Measurements from ENCODE around the gene PTPN23. TPM values are rescaled to one million over a fixed set of nuclear protein-coding genes. Genes with fewer than 3 reads are reported as not detected.

PTPN23 gene
- total and polyA plus RNA-seq, 2 experiments from 2014 or later, result 14.3 to 48.8 TPM

GRCh38 chr3:47405820-47406761 is 25.3 kb downstream of the PTPN23 start:
- H3K4me1 ChIP-seq (ENCODE audit: insufficient read depth), result no peaks in the 10 kb centered on the region
- H3F3A ChIP-seq (replicated peaks; ENCODE audit: low read depth), result peaks cover 5% of the 10 kb centered on the region; the same call in 1 of the 2 replicates
- DNase-seq (ENCODE audit: low spot score) (no peak), ATAC-seq (no peak)
- Mint-ChIP-seq H3K9me3 (no peaks in the 10 kb centered on the region), H3K27ac (no peak overlapping the region), H3K27me3 (ENCODE audit: insufficient read depth, low read depth, poor library complexity) (peaks cover 14% of the 10 kb centered on the region), H3K4me3 (no peak overlapping the region), H3K4me1 (no peaks in the 10 kb centered on the region), H3K36me3 (ENCODE audit: low read depth) (peaks cover 19% of the 10 kb centered on the region)
- H3K27ac ChIP-seq (ENCODE audit: low read depth), result no peak overlapping the region
- peaks cover 9% of the 10 kb centered on the region; the same call in 1 of the 2 replicates for H3K79me2 ChIP-seq (replicated peaks; ENCODE audit: insufficient read depth)
- no peak overlapping the region for H3K4me3 ChIP-seq
- H3K9me2 ChIP-seq (ENCODE audit: insufficient read depth), result no peaks in the 10 kb centered on the region
- TF ChIP-seq EZH2 (IDR thresholded peaks at IDR 0.05; ENCODE audit: low read depth, unreplicated experiment) (no peak), ZNF114 (CRISPR knock-in tag; IDR thresholded peaks at IDR 0.05) (no peak), STAT1 (IDR thresholded peaks at IDR 0.05; ENCODE audit: unreplicated experiment) (no peak), REST (IDR thresholded peaks at IDR 0.05; ENCODE audit: unreplicated experiment) (no peak), ZNF331 (CRISPR knock-in tag; IDR thresholded peaks at IDR 0.05; ENCODE audit: low read depth) (no peak)
- peaks cover 7% of the 10 kb centered on the region for H4K20me1 ChIP-seq (replicated peaks; ENCODE audit: insufficient read depth)
- no peaks in the 10 kb centered on the region for H3K27me3 ChIP-seq (ENCODE audit: insufficient read depth)
- H3K4me2 ChIP-seq, result no peak overlapping the region
- H2AFZ ChIP-seq, result no peak overlapping the region
- no peaks in the 10 kb centered on the region for H3K36me3 ChIP-seq (ENCODE audit: insufficient read depth)

- Mint-ChIP-seq H3K36me3 (ENCODE audit: low read depth) (peaks cover 26% of the 10 kb centered on the region), H3K27ac (no peak overlapping the region), H3K4me1 (no peaks in the 10 kb centered on the region), H3K27me3 (ENCODE audit: insufficient read depth, low read depth, poor library complexity) (peaks cover 14% of the 10 kb centered on the region), H3K9me3 (no peaks in the 10 kb centered on the region), H3K4me3 (no peak overlapping the region)
- Histone ChIP-seq H2AFZ (no peak overlapping the region), H3K27me3 (ENCODE audit: insufficient read depth) (no peaks in the 10 kb centered on the region), H3K4me1 (ENCODE audit: insufficient read depth) (no peaks in the 10 kb centered on the region), H3K79me2 (replicated peaks; ENCODE audit: insufficient read depth) (0 out of 2 replicates have a peak, but pooled peaks cover 5% of the 10 kb centered on the region), H4K20me1 (replicated peaks; ENCODE audit: insufficient read depth) (peaks cover 10% of the 10 kb centered on the region), H3F3A (replicated peaks; ENCODE audit: low read depth) (0 out of 2 replicates have a peak, but pooled peaks cover 7% of the 10 kb centered on the region), H3K9me2 (ENCODE audit: insufficient read depth) (no peaks in the 10 kb centered on the region), H3K27ac (ENCODE audit: low read depth) (no peak overlapping the region), H3K4me3 (no peak overlapping the region), H3K36me3 (ENCODE audit: insufficient read depth) (no peaks in the 10 kb centered on the region), H3K4me2 (no peak overlapping the region)
- TF ChIP-seq CTCF (conservative IDR thresholded peaks at IDR 0.05; ENCODE audit: low read depth in 2 of 2) (peak; percentile 43 to 75), CREB1 (CRISPR knock-in tag; IDR thresholded peaks at IDR 0.05; ENCODE audit: low read depth) (no peak)
- DNase-seq (ENCODE audit: low spot score), result peak; percentile 37
- peak; percentile 49 for ATAC-seq
Measured at GRCh38 chr3:47406762-47407149, 25.9 kb downstream of the PTPN23 start.

All from GM23338 (cell line).